ENCODE results near the gene SOX18. TPM values are rescaled to one million over a fixed set of nuclear protein-coding genes. Genes with fewer than 3 reads are reported as not detected.

SOX18 gene
- total and polyA plus RNA-seq, 7 donors = 0.69 to 11.9 (median 3.0) TPM

DNA sequence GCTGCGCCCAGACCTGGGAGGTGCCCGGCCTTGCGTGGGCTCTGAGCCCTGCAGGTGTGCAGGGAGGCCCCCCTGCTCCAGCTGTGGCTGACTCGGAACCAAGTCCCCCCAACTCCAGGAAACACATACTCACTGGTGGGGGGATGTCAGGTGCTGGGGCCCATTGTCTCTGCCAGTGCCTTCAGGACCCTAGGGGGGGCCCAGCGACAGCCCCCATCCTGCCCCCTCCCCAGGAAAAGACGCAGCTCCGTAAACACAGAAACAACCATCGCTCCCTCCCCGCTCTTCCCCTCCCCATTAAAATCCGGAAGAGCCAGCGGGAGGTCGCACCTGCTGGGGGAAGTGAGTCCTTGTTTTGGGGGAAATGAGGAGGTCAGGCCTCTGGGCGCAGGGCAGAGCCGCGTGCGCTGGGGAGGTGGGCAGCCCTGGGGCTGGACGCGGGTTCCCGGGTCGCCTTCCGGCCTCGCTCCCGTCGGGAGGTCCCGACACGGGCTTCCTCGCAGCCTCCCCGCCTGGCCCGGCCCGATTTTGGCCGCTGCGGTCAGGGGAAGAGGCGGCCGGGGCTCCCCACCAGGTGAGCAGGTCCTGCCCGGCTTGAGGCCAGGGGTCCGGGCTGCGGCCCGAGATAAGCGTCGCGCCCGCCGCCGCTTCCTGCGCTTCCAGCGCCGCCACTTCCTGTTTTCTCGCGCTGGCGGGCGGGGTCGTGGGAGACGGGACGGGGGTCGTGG is 7.2 kb downstream of the SOX18 start:
- 1 to 4% methylated on average over 55 of the region's 55 CpGs for WGBS, 2 donors
- no peaks in the 10 kb centered on the region for H3K9me3 ChIP-seq

DNA sequence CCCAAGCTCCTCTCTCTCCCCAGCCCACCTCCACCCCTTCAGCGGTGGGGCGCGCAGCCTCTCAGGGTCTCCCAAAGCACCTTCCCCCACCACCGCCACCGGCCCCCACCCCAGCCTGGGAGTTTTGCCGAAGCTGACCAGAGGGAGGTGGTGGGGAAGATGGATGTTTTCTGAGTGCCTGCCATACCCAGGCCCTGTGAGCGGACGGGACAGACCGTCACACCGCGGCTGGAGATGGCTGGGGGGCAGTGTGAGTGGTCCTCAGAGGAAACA is 7.7 kb downstream of the SOX18 start:
- peaks cover 44 to 99% (median 90%) of the 10 kb centered on the region in 3 donors for H3K27me3 ChIP-seq
- H3K27ac ChIP-seq = peak overlapping the region in 3 of 4 donors; percentile 48 to 69 (median 51)
- peaks cover 0 to 40% (median 33%) of the 10 kb centered on the region in 4 donors for H3K4me1 ChIP-seq
- 15 to 45% methylated on average over 11 of the region's 11 CpGs for WGBS, 2 donors
- intact Hi-C loops (cut with DNase I) = no loop called here
- no peak for DNase-seq
- H3K36me3 ChIP-seq = no peaks in the 10 kb centered on the region
- H3K4me3 ChIP-seq = peak overlapping the region in 2 of 4 donors; percentile 39 to 45
- H3K9me3 ChIP-seq = no peaks in the 10 kb centered on the region
- no peak for TF ChIP-seq EP300 (IDR thresholded peaks at IDR 0.05)
- no peak for TF ChIP-seq POLR2A (IDR thresholded peaks at IDR 0.05)
- TF ChIP-seq POLR2AphosphoS5 (IDR thresholded peaks at IDR 0.05) = no peak
- TF ChIP-seq, protein P1, sequence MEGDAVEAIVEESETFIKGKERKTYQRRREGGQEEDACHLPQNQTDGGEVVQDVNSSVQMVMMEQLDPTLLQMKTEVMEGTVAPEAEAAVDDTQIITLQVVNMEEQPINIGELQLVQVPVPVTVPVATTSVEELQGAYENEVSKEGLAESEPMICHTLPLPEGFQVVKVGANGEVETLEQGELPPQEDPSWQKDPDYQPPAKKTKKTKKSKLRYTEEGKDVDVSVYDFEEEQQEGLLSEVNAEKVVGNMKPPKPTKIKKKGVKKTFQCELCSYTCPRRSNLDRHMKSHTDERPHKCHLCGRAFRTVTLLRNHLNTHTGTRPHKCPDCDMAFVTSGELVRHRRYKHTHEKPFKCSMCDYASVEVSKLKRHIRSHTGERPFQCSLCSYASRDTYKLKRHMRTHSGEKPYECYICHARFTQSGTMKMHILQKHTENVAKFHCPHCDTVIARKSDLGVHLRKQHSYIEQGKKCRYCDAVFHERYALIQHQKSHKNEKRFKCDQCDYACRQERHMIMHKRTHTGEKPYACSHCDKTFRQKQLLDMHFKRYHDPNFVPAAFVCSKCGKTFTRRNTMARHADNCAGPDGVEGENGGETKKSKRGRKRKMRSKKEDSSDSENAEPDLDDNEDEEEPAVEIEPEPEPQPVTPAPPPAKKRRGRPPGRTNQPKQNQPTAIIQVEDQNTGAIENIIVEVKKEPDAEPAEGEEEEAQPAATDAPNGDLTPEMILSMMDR (IDR thresholded peaks at IDR 0.05) = no peak

More for the DNA sequence above, 7.2 kb downstream of the SOX18 start:
- TF ChIP-seq, protein P1 (IDR thresholded peaks at IDR 0.05) = no peak
- peak in 1 of 4 donors; percentile 7 for TF ChIP-seq POLR2AphosphoS5 (IDR thresholded peaks at IDR 0.05)
- no peak for TF ChIP-seq EP300 (IDR thresholded peaks at IDR 0.05)
- Histone ChIP-seq H3K27ac (peak overlapping the region; percentile 10 to 69 (median 50)), H3K27me3 (peaks cover 46 to 99% (median 90%) of the 10 kb centered on the region in 3 donors), H3K4me3 (peak overlapping the region in 3 of 4 donors; percentile 16 to 45 (median 39)), H3K4me1 (peaks cover 0 to 40% (median 33%) of the 10 kb centered on the region in 4 donors), H3K36me3 (no peaks in the 10 kb centered on the region)
- intact Hi-C loops (cut with DNase I) = no loop called here
- DNase-seq = no peak

DNA sequence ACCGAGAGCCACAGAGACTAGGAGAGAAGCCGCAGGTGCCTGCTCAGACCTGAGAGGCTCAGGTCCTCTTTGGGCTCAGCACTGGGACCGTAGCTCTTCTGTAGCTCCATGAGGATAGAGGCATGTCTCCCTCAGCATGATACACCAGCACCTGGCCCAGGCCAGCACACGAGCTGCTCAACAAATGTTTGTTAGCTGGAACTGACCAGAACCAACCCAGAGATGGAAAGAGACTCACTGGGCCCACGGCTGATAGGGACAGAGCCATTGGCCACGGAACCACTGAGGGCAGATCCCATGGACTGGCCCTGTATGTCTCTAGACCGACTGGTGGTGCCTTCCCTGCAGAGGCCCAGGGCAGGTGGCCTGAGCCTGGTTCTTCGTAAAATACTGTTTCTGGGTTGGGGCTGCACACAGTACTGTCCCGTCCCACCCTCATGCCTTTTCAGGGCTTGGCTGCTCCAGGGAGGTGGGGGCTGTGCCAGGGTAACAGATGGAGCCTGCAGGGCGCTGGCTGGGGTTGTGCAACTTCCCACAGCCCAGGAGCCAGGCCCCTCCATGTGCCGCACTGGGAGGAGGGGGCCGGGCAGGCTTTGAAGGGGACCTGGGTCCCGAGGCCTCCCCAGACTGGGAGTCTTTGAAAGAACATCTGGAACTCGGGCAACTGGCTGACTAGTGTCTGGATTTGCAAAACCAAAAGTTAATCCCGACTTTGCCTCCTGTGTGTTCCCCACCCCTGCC is 8.2 kb downstream of the SOX18 start:
- H3K27me3 ChIP-seq = peaks cover 44 to 98% (median 91%) of the 10 kb centered on the region in 3 donors
- H3K36me3 ChIP-seq = no peaks in the 10 kb centered on the region
- intact Hi-C loops (cut with DNase I) = no loop called here
- peak overlapping the region in 3 of 4 donors; percentile 48 to 69 (median 51) for H3K27ac ChIP-seq
- no peaks in the 10 kb centered on the region for H3K9me3 ChIP-seq
- peaks cover 0 to 40% (median 33%) of the 10 kb centered on the region in 4 donors for H3K4me1 ChIP-seq
- peak overlapping the region in 1 of 4 donors; percentile 45 for H3K4me3 ChIP-seq
- no peak for DNase-seq
- no peak for TF ChIP-seq POLR2AphosphoS5 (IDR thresholded peaks at IDR 0.05)
- no peak for TF ChIP-seq EP300 (IDR thresholded peaks at IDR 0.05)
- TF ChIP-seq, protein P1 (IDR thresholded peaks at IDR 0.05) = no peak
- TF ChIP-seq POLR2A (IDR thresholded peaks at IDR 0.05) = no peak
- WGBS, 2 donors = 53 to 59% methylated on average over 15 of the region's 15 CpGs

DNA sequence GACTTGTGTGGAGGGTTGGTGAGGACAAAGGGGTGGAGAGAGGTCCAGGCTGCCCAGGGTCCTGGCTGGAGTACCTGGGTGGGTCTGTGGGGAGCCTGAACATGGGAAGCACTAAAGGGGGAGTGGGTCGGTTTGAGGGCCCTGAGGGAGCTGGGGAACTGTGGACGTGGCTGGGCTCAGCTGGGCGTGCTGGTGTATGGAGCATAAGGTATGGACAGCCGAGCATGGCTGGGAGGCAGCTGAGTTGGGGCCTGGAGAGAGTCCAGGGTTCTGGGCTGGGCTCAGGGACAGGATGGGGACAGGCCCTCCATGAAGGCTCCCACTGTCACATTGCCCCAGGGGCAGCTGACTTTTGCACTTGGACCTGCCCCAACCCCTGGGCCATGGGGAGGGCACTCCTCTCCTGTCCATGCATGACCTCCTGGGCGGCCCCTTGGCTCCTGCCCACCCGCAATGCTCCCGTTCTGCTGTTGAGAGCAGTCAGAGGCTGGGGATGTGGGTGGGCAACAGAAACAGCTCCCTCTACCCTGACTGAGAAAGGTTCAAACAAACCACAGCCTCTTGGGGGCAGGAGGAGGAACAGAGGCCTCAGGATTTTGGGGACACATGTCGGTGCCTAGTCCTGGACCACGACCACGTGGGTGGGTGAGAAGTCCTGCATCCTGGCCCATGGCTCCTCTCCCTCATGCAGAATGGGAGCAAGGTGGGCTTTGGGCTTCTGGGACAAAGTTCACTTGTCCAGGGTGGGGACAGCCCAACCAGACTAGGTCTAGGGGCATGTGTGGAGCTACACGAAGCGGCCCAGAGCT is 9.0 kb downstream of the SOX18 start:
- intact Hi-C loops (cut with DNase I) = no loop called here
- Histone ChIP-seq H3K4me3 (no peak overlapping the region), H3K27ac (peak overlapping the region in 1 of 4 donors; percentile 12), H3K36me3 (peaks cover 0 to 2% (median 0%) of the 10 kb centered on the region in 4 donors), H3K27me3 (peaks cover 44 to 90% (median 84%) of the 10 kb centered on the region in 3 donors), H3K9me3 (no peaks in the 10 kb centered on the region), H3K4me1 (peaks cover 0 to 40% (median 33%) of the 10 kb centered on the region in 4 donors)
- TF ChIP-seq POLR2AphosphoS5 (IDR thresholded peaks at IDR 0.05) = no peak
- TF ChIP-seq, protein P1 (IDR thresholded peaks at IDR 0.05) = no peak
- no peak for TF ChIP-seq POLR2A (IDR thresholded peaks at IDR 0.05)
- no peak for TF ChIP-seq EP300 (IDR thresholded peaks at IDR 0.05)
- 70 to 72% methylated on average over 12 of the region's 12 CpGs for WGBS, 2 donors
- DNase-seq = no peak

All from sigmoid colon (tissue), 7 donors.